Prostate gland (tissue), 2 donors: ENCODE measurements around the gene CTNNA1. TPM values are rescaled to one million over a fixed set of nuclear protein-coding genes. Genes with fewer than 3 reads are reported as not detected.

Experiments
- DNase-seq: peaks from one replicate; pipeline ENCODE4 v3.0.0-alpha.2; 2019; ENCODE audit warnings: low spot score
- H3K27ac ChIP-seq, 2 donors: fragments of 200-600 bp; sonication (generic); 2 replicates each; pipeline ENCODE4 v1.5.1; 2017 to 2019
- H3K27me3 ChIP-seq: fragments of 200-600 bp; sonication (generic); replicated peaks from 2 replicates; pipeline ENCODE4 v1.5.1; 2019; ENCODE audit not compliant: insufficient read depth
- H3K36me3 ChIP-seq, 2 donors: fragments of 200-600 bp; sonication (generic); 1 replicate in 1 of 2; 2 replicates in 1 of 2; pipeline versions ENCODE4 v1.5.1 to v1.8.1; 2017 to 2019
- H3K4me1 ChIP-seq: fragments of 200-600 bp; sonication (generic); replicated peaks from 2 replicates; pipeline ENCODE4 v1.5.1; 2019
- H3K4me3 ChIP-seq, 2 donors: fragments of 200-600 bp; sonication (generic); 2 replicates each; pipeline ENCODE4 v1.5.1; 2017 to 2019
- H3K9me3 ChIP-seq: fragments of 200-600 bp; sonication (generic); 2 replicates; pipeline ENCODE4 v1.5.1; 2017
- POLR2A ChIP-seq: fragments of 450-650 bp; IDR thresholded peaks from one replicate; pipeline ENCODE4 v1.6.1; 2016; ENCODE audit warnings: antibody characterized with exemption, mild to moderate bottlenecking
- POLR2AphosphoS5 ChIP-seq: sonication (generic); formaldehyde crosslinking; IDR thresholded peaks from one replicate; pipeline ENCODE4 v1.6.1; 2017; ENCODE audit warnings: antibody characterized with exemption
- WGBS: methylation state at CpG from one replicate; pipeline ENCODE4 v1.1.5; 2018; 5-methylcytosine and 5-hydroxymethylcytosine counted together
- intact Hi-C: fragments of 100-400 bp; cut with DNase I; formaldehyde crosslinking; loops from one replicate; pipeline ENCODE4 v1.14.2; 2022
- total RNA-seq, 2 donors: library from RNA; depleted of rRNA; stranded (reverse); fragments of >200 nt; gene quantifications; one replicate each; pipeline ENCODE4 v1.1.0, GENCODE V29; 2016
- TF ChIP-seq, protein P1 (sequence below), 4 experiments: fragments of 200-600 bp in 2 of 4; fragments of 450-650 bp in 2 of 4; sonication (generic) in 2 of 4; IDR thresholded peaks; 1 replicate in 3 of 4; 2 replicates in 1 of 4; pipeline ENCODE4 v1.5.1; 2016 to 2019; ENCODE audit warnings: antibody characterized with exemption in 4 of 4, mild to moderate bottlenecking in 2 of 4, moderate library complexity in 2 of 4

The CTNNA1 gene
- total RNA-seq, 2 donors from 2014 or later, result 210 to 212 TPM

DNA sequence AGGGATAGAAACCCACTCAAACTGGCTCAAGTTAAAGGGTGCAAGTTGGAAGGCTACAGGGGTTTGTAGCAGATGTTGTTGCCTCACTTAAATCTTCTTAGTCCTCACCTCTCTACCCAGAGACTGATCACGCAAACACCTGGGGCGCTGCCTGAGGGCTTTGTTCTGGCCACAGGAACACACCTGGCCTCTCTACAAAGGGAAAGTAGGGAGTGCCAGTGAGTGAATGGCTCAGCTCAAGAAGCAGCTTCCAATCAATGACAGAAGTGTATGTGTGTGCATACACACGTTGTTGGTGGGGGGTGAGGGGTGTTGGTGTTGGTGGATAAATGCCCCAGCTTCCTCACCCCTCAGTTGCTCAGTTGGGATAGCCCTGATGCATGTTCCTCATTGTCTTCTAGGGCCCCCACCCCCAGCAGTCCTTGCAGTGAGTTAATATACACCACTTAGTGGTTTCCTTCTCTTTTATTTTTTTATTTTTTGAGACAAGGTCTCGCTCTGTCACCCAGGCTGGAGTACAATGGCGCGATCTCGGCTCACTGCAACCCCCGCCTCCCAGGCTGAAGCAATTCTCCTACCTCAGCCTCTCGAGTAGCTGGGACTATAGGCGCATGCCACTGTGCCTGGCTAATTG lies 30.6 kb upstream of the CTNNA1 start:
- DNase-seq, result no peak
- no peak overlapping the region for H3K27ac ChIP-seq
- intact Hi-C loops, result loop anchor here (10.0 kb wide), 1 partner anchor 138 kb away; no protein-coding TSS in a partner anchor
- no peak overlapping the region for H3K4me3 ChIP-seq
- no peaks in the 10 kb centered on the region for H3K27me3 ChIP-seq
- TF ChIP-seq POLR2A (no peak), POLR2AphosphoS5 (no peak)
- TF ChIP-seq, protein P1, sequence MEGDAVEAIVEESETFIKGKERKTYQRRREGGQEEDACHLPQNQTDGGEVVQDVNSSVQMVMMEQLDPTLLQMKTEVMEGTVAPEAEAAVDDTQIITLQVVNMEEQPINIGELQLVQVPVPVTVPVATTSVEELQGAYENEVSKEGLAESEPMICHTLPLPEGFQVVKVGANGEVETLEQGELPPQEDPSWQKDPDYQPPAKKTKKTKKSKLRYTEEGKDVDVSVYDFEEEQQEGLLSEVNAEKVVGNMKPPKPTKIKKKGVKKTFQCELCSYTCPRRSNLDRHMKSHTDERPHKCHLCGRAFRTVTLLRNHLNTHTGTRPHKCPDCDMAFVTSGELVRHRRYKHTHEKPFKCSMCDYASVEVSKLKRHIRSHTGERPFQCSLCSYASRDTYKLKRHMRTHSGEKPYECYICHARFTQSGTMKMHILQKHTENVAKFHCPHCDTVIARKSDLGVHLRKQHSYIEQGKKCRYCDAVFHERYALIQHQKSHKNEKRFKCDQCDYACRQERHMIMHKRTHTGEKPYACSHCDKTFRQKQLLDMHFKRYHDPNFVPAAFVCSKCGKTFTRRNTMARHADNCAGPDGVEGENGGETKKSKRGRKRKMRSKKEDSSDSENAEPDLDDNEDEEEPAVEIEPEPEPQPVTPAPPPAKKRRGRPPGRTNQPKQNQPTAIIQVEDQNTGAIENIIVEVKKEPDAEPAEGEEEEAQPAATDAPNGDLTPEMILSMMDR (IDR thresholded peaks at IDR 0.05), result no peak
- peaks cover 11% of the 10 kb centered on the region for H3K4me1 ChIP-seq
- H3K9me3 ChIP-seq, result no peaks in the 10 kb centered on the region
- H3K36me3 ChIP-seq, result no peaks in the 10 kb centered on the region
- 64% methylated on average over 10 of the region's 10 CpGs for WGBS

DNA sequence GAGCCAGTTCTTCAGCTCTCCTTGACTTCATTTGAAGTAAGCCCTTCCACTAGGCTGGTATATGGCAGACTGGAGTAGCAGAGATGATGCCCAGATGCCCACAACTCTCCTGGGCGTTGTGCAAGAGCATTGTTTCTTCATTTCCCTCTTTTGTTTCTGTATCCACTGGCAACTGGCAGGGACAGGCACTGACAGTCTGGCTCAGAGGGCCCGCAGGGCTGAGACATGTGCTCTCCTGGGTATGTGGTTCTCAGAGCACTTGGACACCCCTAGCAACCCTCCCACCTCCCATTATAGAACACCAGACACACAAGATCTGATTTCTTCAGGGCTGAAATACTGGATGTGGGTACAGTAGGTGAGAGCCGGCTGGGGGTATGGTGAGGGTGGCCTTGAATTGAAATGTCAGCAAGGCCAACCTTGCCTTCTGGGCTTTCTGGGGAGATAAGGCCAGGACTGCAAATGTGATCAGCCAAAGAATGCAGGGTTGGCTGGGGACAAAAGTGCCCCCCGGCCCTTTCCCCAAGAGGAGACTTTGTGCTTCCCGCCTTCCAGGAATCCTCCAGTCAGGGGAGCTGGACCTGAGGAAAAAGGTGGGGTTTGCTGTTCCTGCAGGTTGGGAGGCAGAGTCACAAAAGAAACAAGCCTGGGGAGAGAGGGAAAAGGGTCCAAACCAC lies 28.6 kb upstream of the CTNNA1 start:
- no peak for TF ChIP-seq POLR2A
- no peak for TF ChIP-seq POLR2AphosphoS5
- TF ChIP-seq, protein P1 (IDR thresholded peaks at IDR 0.05), result no peak
- intact Hi-C loops, result loop anchor here (10.0 kb wide), 1 partner anchor 140 kb away; no protein-coding TSS in a partner anchor
- H3K4me1 ChIP-seq, result peaks cover 11% of the 10 kb centered on the region
- DNase-seq, result peak; percentile 19
- no peaks in the 10 kb centered on the region for H3K27me3 ChIP-seq
- 41% methylated on average over 5 of the region's 5 CpGs for WGBS
- no peak overlapping the region for H3K4me3 ChIP-seq
- H3K9me3 ChIP-seq, result no peaks in the 10 kb centered on the region
- no peaks in the 10 kb centered on the region for H3K36me3 ChIP-seq
- peak overlapping the region; percentile 85 to 87 for H3K27ac ChIP-seq

GRCh38 chr5:138725153-138725817 lies 27.9 kb upstream of the CTNNA1 start:
- Histone ChIP-seq H3K36me3 (no peaks in the 10 kb centered on the region), H3K4me3 (peak overlapping the region in 1 of 2 donors; percentile 11), H3K9me3 (no peaks in the 10 kb centered on the region), H3K27ac (peak overlapping the region; percentile 85 to 87), H3K27me3 (no peaks in the 10 kb centered on the region), H3K4me1 (peaks cover 11% of the 10 kb centered on the region)
- TF ChIP-seq, protein P1 (IDR thresholded peaks at IDR 0.05), result peak; percentile 20 to 79 (median 62)
- TF ChIP-seq POLR2AphosphoS5, result peak; percentile 92
- peak; percentile 65 for TF ChIP-seq POLR2A
- intact Hi-C loops, result loop anchor here (10.0 kb wide), 1 partner anchor 140 kb away; no protein-coding TSS in a partner anchor
- DNase-seq, result peak; percentile 93
- 29% methylated on average over 12 of the region's 12 CpGs for WGBS

DNA sequence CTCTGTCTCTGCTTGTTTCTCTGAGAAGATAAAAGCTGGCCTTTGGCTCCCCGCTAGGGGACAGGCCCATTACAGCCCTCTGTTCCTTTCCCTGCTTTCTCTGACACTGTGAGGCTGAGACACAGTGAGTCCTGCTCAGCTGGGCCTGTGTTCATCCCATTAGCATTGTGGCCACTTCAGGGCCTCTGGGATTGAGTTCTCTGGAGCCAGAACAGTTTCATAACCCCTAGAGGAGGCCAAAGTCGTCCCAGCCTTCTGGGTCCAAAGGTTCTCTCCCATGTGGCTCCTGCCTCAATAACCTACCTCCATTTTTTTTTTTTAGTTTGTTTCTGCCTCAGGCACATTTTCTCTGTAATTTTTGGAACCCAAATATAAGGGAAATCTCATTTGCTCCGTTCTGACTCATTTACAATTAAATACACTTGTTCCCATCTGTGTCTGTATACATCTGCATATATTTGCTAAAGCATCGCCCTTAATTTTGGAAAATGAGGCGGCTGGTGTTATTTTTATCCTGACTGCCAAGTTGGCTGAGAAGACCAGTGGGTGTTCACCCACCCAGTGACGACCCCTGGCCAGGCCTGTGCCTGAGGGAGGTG lies 27.3 kb upstream of the CTNNA1 start:
- DNase-seq, result no peak
- TF ChIP-seq POLR2AphosphoS5, result no peak
- TF ChIP-seq, protein P1 (IDR thresholded peaks at IDR 0.05), result no peak
- TF ChIP-seq POLR2A, result no peak
- 48% methylated on average over 6 of the region's 6 CpGs for WGBS
- Histone ChIP-seq H3K27ac (peak overlapping the region; percentile 85 to 87), H3K27me3 (no peaks in the 10 kb centered on the region), H3K9me3 (no peaks in the 10 kb centered on the region), H3K36me3 (no peaks in the 10 kb centered on the region), H3K4me1 (peaks cover 11% of the 10 kb centered on the region), H3K4me3 (peak overlapping the region in 1 of 2 donors; percentile 11)
- intact Hi-C loops, result loop anchor here (10.0 kb wide), 1 partner anchor 141 kb away; no protein-coding TSS in a partner anchor
